B cell (primary cell): Measurements from ENCODE around the gene MED8. TPM values are rescaled to one million over a fixed set of nuclear protein-coding genes. Genes with fewer than 3 reads are reported as not detected.

Experiments used
- ATAC-seq: fragments of 200-7000 bp; cut with Tn5 transposase; one replicate; pipeline ENCODE4 v1.10.0; 2021; ENCODE audit warnings: low read depth, mild to moderate bottlenecking, moderate number of reproducible peaks, moderate library complexity
- CTCF ChIA-PET: fragments of 350-600 bp; sonication (Branson Sonifier 250); formaldehyde crosslinking; loops from one replicate; lab custom pipeline; 2021; ENCODE audit warnings: antibody characterized with exemption, inconsistent platforms; lab: Charles Lee
- POLR2A ChIA-PET: fragments of 350-600 bp; sonication (Branson Sonifier 250); formaldehyde crosslinking; loops from one replicate; lab custom pipeline; 2021; ENCODE audit warnings: antibody characterized with exemption; lab: Charles Lee
- DNase-seq: peaks from one replicate; pipeline ENCODE4 v3.0.0; 2013
- H2AFZ ChIP-seq: 2 replicates; pipeline ENCODE4 v1.6.1; 2012; ENCODE audit warnings: mild to moderate bottlenecking, low read depth, low read length; ENCODE audit not compliant: insufficient read depth, poor library complexity, severe bottlenecking
- H3K27ac ChIP-seq, 2 donors: 1 replicate in 1 of 2; 2 replicates in 1 of 2; pipeline ENCODE4 v1.5.1; 2012 to 2013; ENCODE audit warnings: low read length in 2 of 2, mild to moderate bottlenecking in 2 of 2, moderate library complexity in 1 of 2
- H3K27me3 ChIP-seq, 4 experiments: fragments of 200-600 bp in 1 of 4; sonication (generic) in 1 of 4; replicated peaks in 1 of 4; 1 replicate in 2 of 4; 2 replicates in 2 of 4; pipeline versions ENCODE4 v1.6.1 to v1.7.0; 2013 to 2016; ENCODE audit warnings: low read length in 3 of 4, mild to moderate bottlenecking in 2 of 4, mixed read lengths in 1 of 4, moderate library complexity in 1 of 4; ENCODE audit not compliant: insufficient read depth in 4 of 4, control insufficient read depth in 3 of 4; ENCODE audit errors: control extremely low read depth in 1 of 4
- H3K36me3 ChIP-seq, 2 experiments: replicated peaks in 1 of 2; 1 replicate in 1 of 2; 2 replicates in 1 of 2; pipeline versions ENCODE4 v1.6.1 to v1.7.1; 2013; ENCODE audit warnings: low read length in 1 of 2; ENCODE audit not compliant: insufficient read depth in 2 of 2, control insufficient read depth in 1 of 2; ENCODE audit errors: control extremely low read depth in 1 of 2, extremely low read depth in 1 of 2
- H3K4me1 ChIP-seq, 2 donors: fragments of 200-600 bp in 1 of 2; sonication (generic) in 1 of 2; 1 replicate in 1 of 2; 2 replicates in 1 of 2; pipeline versions ENCODE4 v1.5.1 to v1.6.1; 2013 to 2017; ENCODE audit warnings: low read length in 2 of 2; ENCODE audit not compliant: control insufficient read depth in 2 of 2, insufficient read depth in 2 of 2
- H3K4me2 ChIP-seq: replicated peaks from 2 replicates; pipeline ENCODE3; 2012; ENCODE audit warnings: mild to moderate bottlenecking, low read depth, low read length; ENCODE audit not compliant: poor library complexity, severe bottlenecking
- H3K4me3 ChIP-seq, 5 experiments: fragments of 200-600 bp in 1 of 5; sonication (generic) in 1 of 5; 1 replicate in 3 of 5; 2 replicates in 2 of 5; pipeline versions ENCODE4 v1.5.1 to v1.7.0; 2011 to 2016; ENCODE audit warnings: low read length in 4 of 5, mild to moderate bottlenecking in 4 of 5, low read depth in 2 of 5, control low read depth in 1 of 5, moderate library complexity in 1 of 5; ENCODE audit not compliant: insufficient read depth in 1 of 5; ENCODE audit errors: control extremely low read depth in 1 of 5, extremely low read depth in 1 of 5
- H3K79me2 ChIP-seq: fragments of 200-600 bp; sonication (generic); one replicate; pipeline ENCODE4 v1.6.0; 2016; ENCODE audit warnings: low read length; ENCODE audit not compliant: control insufficient read depth, insufficient read depth
- H3K9ac ChIP-seq: fragments of 200-600 bp; sonication (generic); 2 replicates; pipeline ENCODE4 v1.6.1; 2017; ENCODE audit warnings: mild to moderate bottlenecking, low read length, moderate library complexity
- H3K9me3 ChIP-seq, 3 donors: one replicate each; pipeline versions ENCODE4 v1.6.1 to v1.7.1; 2013; ENCODE audit warnings: low read length in 2 of 3; ENCODE audit not compliant: control insufficient read depth in 2 of 3, insufficient read depth in 1 of 3; ENCODE audit errors: control extremely low read depth in 1 of 3
- H4K20me1 ChIP-seq: 2 replicates; pipeline ENCODE4 v1.6.0; 2012; ENCODE audit warnings: mild to moderate bottlenecking, low read length; ENCODE audit not compliant: insufficient read depth, control insufficient read depth, poor library complexity, severe bottlenecking
- H3K27ac Mint-ChIP-seq: one replicate; pipeline ENCODE4 v1.8.0; 2021; ENCODE audit warnings: mixed read lengths
- H3K27me3 Mint-ChIP-seq: one replicate; pipeline ENCODE4 v1.8.0; 2021; ENCODE audit warnings: mixed read lengths
- H3K4me1 Mint-ChIP-seq: one replicate; pipeline ENCODE4 v1.8.0; 2021; ENCODE audit warnings: mixed read lengths
- H3K4me3 Mint-ChIP-seq: one replicate; pipeline ENCODE4 v1.8.0; 2021; ENCODE audit warnings: mixed read lengths
- H3K9me3 Mint-ChIP-seq: one replicate; pipeline ENCODE4 v1.8.0; 2022; ENCODE audit warnings: mixed read lengths; ENCODE audit not compliant: insufficient read depth
- EZH2 ChIP-seq: IDR thresholded peaks from 2 replicates; pipeline ENCODE4 v1.6.1; 2012; ENCODE audit warnings: borderline replicate concordance, low read depth, mild to moderate bottlenecking, moderate library complexity, low read length; ENCODE audit not compliant: insufficient read depth, poor library complexity, severe bottlenecking
- WGBS: methylation state at CpG from one replicate; pipeline ENCODE4 v1.1.5; 2013; ENCODE audit warnings: missing lambda C conversion rate; ENCODE audit not compliant: insufficient coverage; 5-methylcytosine and 5-hydroxymethylcytosine counted together
- intact Hi-C: fragments of 100-400 bp; cut with micrococcal nuclease; formaldehyde crosslinking; loops from one replicate; pipeline ENCODE4 v1.10.0; 2022
- polyA plus RNA-seq: library from polyadenylated mRNA; depleted of rRNA; stranded (reverse); fragments of >200 nt; gene quantifications from 2 replicates; pipeline ENCODE4 v1.2.3, GENCODE V29; 2012
- total RNA-seq, 2 donors: library from RNA; stranded (reverse); fragments of 120-200 nt in 1 of 2; gene quantifications; 1 replicate in 1 of 2; 2 replicates in 1 of 2; pipeline versions ENCODE4 v1.2.3 to v1.2.4, GENCODE V29; 2013 to 2022
- TF ChIP-seq, protein P1 (sequence below): fragments of 200-600 bp; IDR thresholded peaks from one replicate; pipeline ENCODE4 v1.8.0; 2022; ENCODE audit warnings: antibody characterized with exemption, mild to moderate bottlenecking

The MED8 gene
- total and polyA plus RNA-seq, 2 donors (not counting 1 experiment from before 2014, with no cell fraction given): 12.0 to 30.0 TPM

DNA sequence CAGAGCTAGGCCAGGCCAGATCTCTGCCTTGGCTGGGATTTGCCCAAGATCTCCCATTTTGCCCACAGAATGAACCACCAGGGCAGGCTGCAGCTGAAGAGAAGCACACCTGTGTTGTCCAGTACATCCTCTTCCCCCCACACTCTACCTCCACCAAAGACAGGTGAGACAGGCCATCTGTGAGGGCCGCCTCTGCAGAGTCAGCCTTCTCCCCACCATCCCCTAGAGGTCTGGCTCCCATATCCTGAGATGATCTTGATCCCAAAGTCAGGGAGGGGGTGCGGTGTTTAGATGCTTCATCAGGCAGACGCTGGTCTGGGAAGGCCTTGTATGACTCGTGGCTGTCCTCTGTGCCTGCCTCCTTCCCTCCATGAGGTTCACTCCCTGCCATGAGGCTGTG lies 35.4 kb upstream of the MED8 start:
- Mint-ChIP-seq H3K4me1 (no peaks in the 10 kb centered on the region), H3K9me3 (no peaks in the 10 kb centered on the region), H3K27ac (no peak overlapping the region), H3K4me3 (no peak overlapping the region), H3K27me3 (no peaks in the 10 kb centered on the region)
- no peaks in the 10 kb centered on the region for H4K20me1 ChIP-seq
- CTCF ChIA-PET: interaction anchor here (2.2 kb wide), 1 partner anchor 10 kb away, joined by 8 read pairs; no protein-coding TSS in a partner anchor
- no peaks in the 10 kb centered on the region for H3K79me2 ChIP-seq
- H3K9ac ChIP-seq: no peak overlapping the region
- intact Hi-C loops: no loop called here
- H2AFZ ChIP-seq: no peak overlapping the region
- TF ChIP-seq, protein P1, sequence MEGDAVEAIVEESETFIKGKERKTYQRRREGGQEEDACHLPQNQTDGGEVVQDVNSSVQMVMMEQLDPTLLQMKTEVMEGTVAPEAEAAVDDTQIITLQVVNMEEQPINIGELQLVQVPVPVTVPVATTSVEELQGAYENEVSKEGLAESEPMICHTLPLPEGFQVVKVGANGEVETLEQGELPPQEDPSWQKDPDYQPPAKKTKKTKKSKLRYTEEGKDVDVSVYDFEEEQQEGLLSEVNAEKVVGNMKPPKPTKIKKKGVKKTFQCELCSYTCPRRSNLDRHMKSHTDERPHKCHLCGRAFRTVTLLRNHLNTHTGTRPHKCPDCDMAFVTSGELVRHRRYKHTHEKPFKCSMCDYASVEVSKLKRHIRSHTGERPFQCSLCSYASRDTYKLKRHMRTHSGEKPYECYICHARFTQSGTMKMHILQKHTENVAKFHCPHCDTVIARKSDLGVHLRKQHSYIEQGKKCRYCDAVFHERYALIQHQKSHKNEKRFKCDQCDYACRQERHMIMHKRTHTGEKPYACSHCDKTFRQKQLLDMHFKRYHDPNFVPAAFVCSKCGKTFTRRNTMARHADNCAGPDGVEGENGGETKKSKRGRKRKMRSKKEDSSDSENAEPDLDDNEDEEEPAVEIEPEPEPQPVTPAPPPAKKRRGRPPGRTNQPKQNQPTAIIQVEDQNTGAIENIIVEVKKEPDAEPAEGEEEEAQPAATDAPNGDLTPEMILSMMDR: no peak
- no peak for TF ChIP-seq EZH2
- H3K4me3 ChIP-seq: no peak overlapping the region
- H3K27me3 ChIP-seq: no peaks in the 10 kb centered on the region
- WGBS: 92% methylated on average over 3 of the region's 4 CpGs
- H3K4me2 ChIP-seq: no peak overlapping the region
- H3K4me1 ChIP-seq: no peaks in the 10 kb centered on the region
- POLR2A ChIA-PET: interaction anchor here (1.1 kb wide), 1 partner anchor 501 kb away, joined by 5 read pairs; no protein-coding TSS in a partner anchor
- ATAC-seq (no peak), DNase-seq (no peak)
- H3K9me3 ChIP-seq: no peaks in the 10 kb centered on the region
- H3K36me3 ChIP-seq: peaks cover 0 to 88% of the 10 kb centered on the region in 2 experiments
- H3K27ac ChIP-seq: no peak overlapping the region

DNA sequence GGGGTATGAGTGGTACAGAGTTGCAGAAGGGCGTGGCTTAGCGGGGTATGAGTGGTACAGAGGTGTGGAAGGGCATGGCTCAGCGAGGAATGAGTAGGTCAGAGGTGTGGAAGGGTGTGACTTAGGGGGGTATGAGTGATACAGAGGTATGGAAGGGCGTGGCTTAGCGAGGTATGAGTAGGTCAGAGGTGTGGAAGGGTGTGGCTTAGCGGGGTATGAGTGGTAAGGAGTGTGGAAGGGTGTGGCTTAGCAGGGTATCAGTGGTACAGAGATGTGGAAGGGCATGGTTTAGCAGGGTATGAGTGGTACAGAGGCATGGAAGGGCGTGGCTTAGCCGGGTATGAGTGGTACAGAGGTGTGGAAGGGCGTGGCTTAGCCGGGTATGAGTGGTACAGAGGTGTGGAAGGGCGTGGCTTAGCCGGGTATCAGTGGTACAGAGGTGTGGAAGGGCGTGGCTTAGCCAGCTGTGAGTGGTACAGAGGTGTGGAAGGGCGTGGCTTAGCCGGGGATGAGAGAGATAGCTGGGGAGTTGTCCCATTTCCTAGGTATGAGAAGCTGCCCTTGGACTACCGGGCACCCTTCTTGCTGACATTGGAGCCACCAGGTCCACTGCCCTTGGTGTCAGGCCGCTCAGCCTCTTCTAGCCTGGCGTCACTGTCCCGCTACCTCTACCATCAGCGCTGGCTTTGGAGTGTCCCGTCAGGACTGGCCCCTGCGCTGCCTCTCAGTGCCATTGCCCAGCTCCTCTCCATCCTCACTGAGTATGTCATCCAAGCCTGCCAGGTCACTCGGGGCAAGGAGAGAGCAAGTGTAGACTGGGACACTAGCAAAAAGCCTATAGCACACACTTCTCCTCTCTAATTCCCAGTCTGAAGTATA lies 34.3 kb upstream of the MED8 start:
- Histone ChIP-seq H3K4me2 (no peak overlapping the region), H3K4me3 (no peak overlapping the region), H3K9me3 (no peaks in the 10 kb centered on the region), H2AFZ (no peak overlapping the region), H3K36me3 (peaks cover 0 to 89% of the 10 kb centered on the region in 2 experiments), H4K20me1 (no peaks in the 10 kb centered on the region), H3K9ac (no peak overlapping the region), H3K27ac (no peak overlapping the region), H3K79me2 (no peaks in the 10 kb centered on the region), H3K4me1 (no peaks in the 10 kb centered on the region), H3K27me3 (no peaks in the 10 kb centered on the region)
- intact Hi-C loops: no loop called here
- TF ChIP-seq EZH2: no peak
- TF ChIP-seq, protein P1: no peak
- H3K4me3 Mint-ChIP-seq: no peak overlapping the region
- ATAC-seq (no peak), DNase-seq (no peak)
- 93% methylated on average over 20 of the region's 23 CpGs for WGBS
- no peak overlapping the region for H3K27ac Mint-ChIP-seq
- H3K4me1 Mint-ChIP-seq: no peaks in the 10 kb centered on the region
- ChIA-PET POLR2A (no interaction called here), CTCF (interaction anchor here (2.2 kb wide), 1 partner anchor 9 kb away, joined by 8 read pairs; no protein-coding TSS in a partner anchor)
- H3K27me3 Mint-ChIP-seq: no peaks in the 10 kb centered on the region
- H3K9me3 Mint-ChIP-seq: no peaks in the 10 kb centered on the region
